Fibroblast of pulmonary artery (primary cell): ENCODE data around the gene MLANA.

ENCODE experiments used
- DNase-seq: peaks from one replicate; pipeline ENCODE4 v3.0.0-alpha.2; 2010; ENCODE audit warnings: low read depth
- H3K4me3 ChIP-seq: replicated peaks from 2 replicates; pipeline ENCODE4 v1.5.1; 2011; ENCODE audit warnings: low read depth, mild to moderate bottlenecking, control low read depth, low read length, moderate library complexity
- CTCF ChIP-seq: IDR thresholded peaks from 2 replicates; pipeline ENCODE4 v1.5.1; 2011; ENCODE audit warnings: mild to moderate bottlenecking, control low read depth, low read length, inconsistent platforms; ENCODE audit errors: missing control alignments

The MLANA gene

DNA sequence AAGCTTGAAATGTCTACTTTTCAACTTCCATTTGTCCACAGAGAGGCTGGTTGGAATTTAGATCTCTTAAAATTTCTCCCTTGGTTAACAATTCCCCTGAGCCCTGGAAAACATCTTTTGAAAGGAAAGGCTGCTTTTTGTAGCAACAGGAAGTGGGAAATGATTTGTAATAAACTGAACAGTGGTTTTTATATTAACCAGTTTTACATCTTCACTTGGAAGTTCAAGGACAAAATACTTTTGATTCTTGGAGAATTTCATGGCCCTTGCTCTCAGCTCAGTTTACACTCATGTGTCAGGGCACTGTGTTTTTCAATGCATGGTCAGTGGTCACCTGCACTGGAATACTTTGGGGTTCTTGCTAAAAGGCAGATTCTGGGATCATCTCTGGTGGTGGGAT lies 9.9 kb downstream of the MLANA start:
- TF ChIP-seq CTCF, result no peak
- H3K4me3 ChIP-seq, result no peak overlapping the region
- DNase-seq, result no peak

DNA sequence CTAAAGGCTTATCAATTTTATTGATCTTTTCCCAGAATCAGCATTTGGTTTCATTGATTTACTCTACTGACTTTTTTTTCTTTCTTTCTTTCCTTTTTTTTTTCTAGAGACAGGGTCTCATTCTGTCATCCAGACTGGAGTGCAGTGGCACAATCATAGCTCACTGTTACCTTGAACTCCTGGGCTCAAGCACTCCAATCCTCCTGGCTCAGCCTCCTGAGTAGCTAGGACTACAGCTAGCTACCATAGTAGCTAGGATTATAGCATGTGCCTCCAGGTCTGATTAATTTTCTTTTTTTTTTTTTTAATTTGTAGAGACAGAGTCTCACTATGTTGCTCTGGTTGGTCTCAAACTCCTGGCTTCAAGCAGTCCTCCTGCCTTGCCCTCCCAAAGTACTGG lies 11.7 kb downstream of the MLANA start:
- no peak for DNase-seq
- no peak for TF ChIP-seq CTCF
- no peak overlapping the region for H3K4me3 ChIP-seq

DNA sequence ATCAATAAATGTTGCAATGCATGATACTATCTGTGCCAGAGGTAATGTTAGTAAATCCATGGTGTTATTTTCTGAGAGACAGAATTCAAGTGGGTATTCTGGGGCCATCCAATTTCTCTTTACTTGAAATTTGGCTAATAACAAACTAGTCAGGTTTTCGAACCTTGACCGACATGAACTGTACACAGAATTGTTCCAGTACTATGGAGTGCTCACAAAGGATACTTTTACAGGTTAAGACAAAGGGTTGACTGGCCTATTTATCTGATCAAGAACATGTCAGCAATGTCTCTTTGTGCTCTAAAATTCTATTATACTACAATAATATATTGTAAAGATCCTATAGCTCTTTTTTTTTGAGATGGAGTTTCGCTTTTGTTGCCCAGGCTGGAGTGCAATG lies 18.2 kb downstream of the MLANA start:
- TF ChIP-seq CTCF, result no peak

GRCh38 chr9:5909976-5910375 lies 19.3 kb downstream of the MLANA start:
- no peak overlapping the region for H3K4me3 ChIP-seq
- no peak for DNase-seq
- TF ChIP-seq CTCF, result no peak

More for the DNA sequence above, 18.2 kb downstream of the MLANA start:
- no peak overlapping the region for H3K4me3 ChIP-seq
- no peak for DNase-seq

DNA sequence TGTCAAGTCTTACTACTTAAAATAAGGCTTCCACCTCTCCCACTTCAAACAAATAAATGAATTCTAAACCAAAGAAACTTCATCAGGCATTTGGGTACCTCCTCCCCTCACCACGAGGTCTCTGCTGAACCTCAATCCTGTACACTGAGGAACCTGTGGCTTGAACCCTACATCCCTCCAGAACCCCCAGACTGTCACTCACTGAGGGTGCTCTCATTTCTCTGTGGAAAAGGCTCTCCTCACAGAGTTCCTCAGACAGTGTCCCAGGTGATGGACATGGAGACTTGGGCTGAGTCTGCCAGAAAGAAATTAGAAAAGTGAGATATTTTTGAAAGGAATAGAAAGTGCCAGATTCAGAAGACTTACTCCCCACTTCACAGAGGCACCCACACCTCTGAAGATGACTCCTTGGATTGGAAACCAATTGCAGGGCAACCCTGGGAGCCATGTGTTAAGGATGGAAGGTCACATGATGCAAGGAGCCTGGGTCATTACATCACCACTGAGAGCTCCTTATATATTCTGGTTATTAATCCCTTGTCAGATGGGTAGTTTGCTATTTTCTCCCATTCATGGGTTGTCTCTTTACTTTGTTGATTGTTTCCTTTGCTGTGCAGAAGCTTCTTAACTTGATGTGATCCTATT lies 19.8 kb downstream of the MLANA start:
- DNase-seq, result no peak
- TF ChIP-seq CTCF, result no peak

DNA sequence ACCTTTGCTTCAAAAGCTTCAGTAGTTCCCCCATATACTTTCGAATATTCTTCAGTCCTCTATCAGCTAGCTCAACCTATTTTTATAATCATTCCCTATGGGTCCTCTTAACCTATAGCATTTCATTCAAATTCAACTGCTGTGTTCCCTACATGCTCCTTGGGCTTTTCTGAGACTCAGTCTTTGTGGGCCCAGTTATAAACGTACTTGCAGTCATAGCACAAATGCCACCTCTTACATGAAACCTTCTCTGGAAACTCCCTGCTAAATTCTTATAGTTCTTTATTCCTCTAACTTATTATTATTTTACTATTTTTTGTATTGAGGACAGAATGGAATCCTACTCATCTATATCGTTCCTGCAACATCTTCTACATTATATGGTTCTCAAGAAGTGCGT lies 24.7 kb downstream of the MLANA start:
- H3K4me3 ChIP-seq, result no peak overlapping the region
- no peak for DNase-seq
- no peak for TF ChIP-seq CTCF

More for the DNA sequence above, 19.8 kb downstream of the MLANA start:
- H3K4me3 ChIP-seq, result no peak overlapping the region

- no peak for TF ChIP-seq CTCF
- no peak overlapping the region for H3K4me3 ChIP-seq
- DNase-seq, result no peak
These were observed 26.6 kb downstream of the MLANA start for GRCh38 chr9:5917273-5917672.
